SU-DHL-6 (cell line): ENCODE data around the gene BEND5.

Experiments
- H2AFZ ChIP-seq: fragments of 200-600 bp; sonication (generic); 2 replicates; pipeline ENCODE4 v1.6.1; 2014; ENCODE audit warnings: low read depth, mild to moderate bottlenecking, moderate library complexity, mixed read lengths, antibody characterized with exemption, low read length; ENCODE audit not compliant: severe bottlenecking
- H3F3A ChIP-seq: fragments of 200-600 bp; shearing (Covaris generic); 2 replicates; pipeline ENCODE4 v1.6.0; 2016; ENCODE audit warnings: antibody characterized with exemption, mild to moderate bottlenecking; ENCODE audit not compliant: insufficient read depth
- H3K27ac ChIP-seq: fragments of 200-600 bp; sonication (generic); 2 replicates; pipeline ENCODE4 v1.5.1; 2016; ENCODE audit warnings: low read depth, mild to moderate bottlenecking, low read length, moderate library complexity, mixed read lengths
- H3K27me3 ChIP-seq: fragments of 200-600 bp; sonication (generic), shearing (Covaris generic); 2 replicates; pipeline ENCODE4 v1.6.0; 2014; ENCODE audit warnings: mild to moderate bottlenecking, low read length
- H3K36me3 ChIP-seq: fragments of 200-600 bp; sonication (generic); 2 replicates; pipeline ENCODE4 v1.6.1; 2014; ENCODE audit warnings: mild to moderate bottlenecking, low read length, mixed read lengths
- H3K4me2 ChIP-seq: fragments of 300-600, 200-600 bp; shearing (Covaris generic), sonication (generic); 2 replicates; pipeline ENCODE4 v1.6.0; 2014; ENCODE audit warnings: low read length, low read depth, mild to moderate bottlenecking; ENCODE audit not compliant: poor library complexity, severe bottlenecking
- H3K4me3 ChIP-seq: fragments of 200-600 bp; sonication (generic); 2 replicates; pipeline ENCODE4 v1.5.1; 2014; ENCODE audit warnings: antibody characterized with exemption, low read length, mild to moderate bottlenecking, mixed read lengths; ENCODE audit not compliant: insufficient read depth, poor library complexity, severe bottlenecking
- H3K79me2 ChIP-seq: fragments of 200-600 bp; sonication (generic); 2 replicates; pipeline ENCODE4 v1.6.1; 2014; ENCODE audit warnings: mild to moderate bottlenecking, low read length, moderate library complexity; ENCODE audit not compliant: insufficient read depth
- H3K9ac ChIP-seq: fragments of 200-600 bp; sonication (generic); 2 replicates; pipeline ENCODE4 v1.7.0; 2014; ENCODE audit warnings: mild to moderate bottlenecking, low read length
- H3K9me2 ChIP-seq: fragments of 200-600 bp; sonication (generic); replicated peaks from 2 replicates; pipeline ENCODE4 v1.6.1; 2014; ENCODE audit warnings: low read length; ENCODE audit not compliant: insufficient read depth
- H3K9me3 ChIP-seq: fragments of 200-600 bp; sonication (generic); 2 replicates; pipeline ENCODE4 v1.6.1; 2014; ENCODE audit warnings: low read length, mixed read lengths; ENCODE audit not compliant: insufficient read depth
- H4K20me1 ChIP-seq: fragments of 200-600 bp; sonication (generic); 2 replicates; pipeline ENCODE4 v1.6.1; 2014; ENCODE audit warnings: low read depth, mild to moderate bottlenecking, antibody characterized with exemption, low read length, moderate library complexity, mixed read lengths
- EZH2phosphoT487 ChIP-seq: fragments of 200-600 bp; sonication (generic), shearing (Covaris generic); conservative IDR thresholded peaks from 2 replicates; pipeline ENCODE4 v1.6.1; 2018; ENCODE audit warnings: mild to moderate bottlenecking, antibody characterized with exemption, low read length, moderate library complexity, mixed read lengths
- TF ChIP-seq, protein P1 (sequence below): fragments of 200-600 bp; sonication (generic); IDR thresholded peaks from one replicate; pipeline ENCODE4 v1.5.1; 2017; ENCODE audit warnings: antibody characterized with exemption, mild to moderate bottlenecking, low read length, moderate library complexity; ENCODE audit not compliant: insufficient read depth, poor library complexity, severe bottlenecking

The BEND5 gene, protein sequence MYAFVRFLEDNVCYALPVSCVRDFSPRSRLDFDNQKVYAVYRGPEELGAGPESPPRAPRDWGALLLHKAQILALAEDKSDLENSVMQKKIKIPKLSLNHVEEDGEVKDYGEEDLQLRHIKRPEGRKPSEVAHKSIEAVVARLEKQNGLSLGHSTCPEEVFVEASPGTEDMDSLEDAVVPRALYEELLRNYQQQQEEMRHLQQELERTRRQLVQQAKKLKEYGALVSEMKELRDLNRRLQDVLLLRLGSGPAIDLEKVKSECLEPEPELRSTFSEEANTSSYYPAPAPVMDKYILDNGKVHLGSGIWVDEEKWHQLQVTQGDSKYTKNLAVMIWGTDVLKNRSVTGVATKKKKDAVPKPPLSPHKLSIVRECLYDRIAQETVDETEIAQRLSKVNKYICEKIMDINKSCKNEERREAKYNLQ

DNA sequence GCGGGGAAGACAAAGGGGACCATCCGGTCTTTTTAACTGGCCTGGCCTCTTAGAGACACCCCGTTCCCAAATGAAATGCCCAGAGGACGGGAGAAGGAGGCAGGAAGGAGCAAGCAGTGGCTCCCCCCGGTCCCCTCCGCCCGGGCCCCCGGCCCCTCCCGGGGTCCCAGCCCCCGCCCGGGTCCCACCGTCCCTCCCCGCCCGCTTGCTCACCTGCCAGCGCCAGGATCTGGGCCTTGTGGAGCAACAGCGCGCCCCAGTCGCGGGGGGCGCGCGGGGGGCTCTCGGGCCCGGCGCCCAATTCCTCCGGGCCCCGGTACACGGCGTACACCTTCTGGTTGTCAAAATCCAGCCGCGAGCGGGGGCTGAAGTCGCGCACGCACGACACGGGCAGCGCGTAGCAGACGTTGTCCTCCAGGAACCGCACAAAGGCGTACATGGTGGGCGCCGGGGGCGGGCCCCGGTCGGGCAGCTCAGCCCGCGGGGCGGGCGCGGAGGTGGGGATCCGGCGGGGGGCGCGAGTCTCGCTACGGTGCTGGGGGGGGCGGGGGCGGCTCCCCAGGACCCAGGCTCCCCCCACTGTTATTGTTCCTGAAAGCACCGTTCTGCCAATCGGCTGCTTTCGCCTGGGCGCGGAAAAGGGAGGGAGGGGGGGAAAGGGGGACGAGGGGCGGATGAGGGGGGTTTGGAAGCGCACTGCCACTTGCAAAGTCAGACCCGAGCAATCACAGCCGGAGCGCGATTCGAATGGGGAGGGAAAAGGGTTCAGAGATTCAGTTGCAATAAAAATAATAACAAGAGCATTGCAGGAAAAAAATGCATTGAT, at the start of gene BEND5:
BEND5 (minus strand) TSS at position 499 of the 826 bp plus-strand sequence; CDS start at position 439, 60 bp downstream.
- Histone ChIP-seq H2AFZ (no peak within 1 kb of the TSS), H3K27ac (no peak within 1 kb of the TSS), H3K9me3 (no peaks in the 10 kb centered on the region), H3K4me3 (no peak within 1 kb of the TSS), H3K36me3 (no peaks in the 10 kb centered on the region), H3K27me3 (no peaks in the 10 kb centered on the region), H4K20me1 (no peaks in the 10 kb centered on the region), H3K9ac (no peak within 1 kb of the TSS), H3K9me2 (no peaks in the 10 kb centered on the region), H3K4me2 (no peak within 1 kb of the TSS), H3K79me2 (no peaks in the 10 kb centered on the region), H3F3A (no peaks in the 10 kb centered on the region)
- no peak for TF ChIP-seq EZH2phosphoT487
- TF ChIP-seq, protein P1, sequence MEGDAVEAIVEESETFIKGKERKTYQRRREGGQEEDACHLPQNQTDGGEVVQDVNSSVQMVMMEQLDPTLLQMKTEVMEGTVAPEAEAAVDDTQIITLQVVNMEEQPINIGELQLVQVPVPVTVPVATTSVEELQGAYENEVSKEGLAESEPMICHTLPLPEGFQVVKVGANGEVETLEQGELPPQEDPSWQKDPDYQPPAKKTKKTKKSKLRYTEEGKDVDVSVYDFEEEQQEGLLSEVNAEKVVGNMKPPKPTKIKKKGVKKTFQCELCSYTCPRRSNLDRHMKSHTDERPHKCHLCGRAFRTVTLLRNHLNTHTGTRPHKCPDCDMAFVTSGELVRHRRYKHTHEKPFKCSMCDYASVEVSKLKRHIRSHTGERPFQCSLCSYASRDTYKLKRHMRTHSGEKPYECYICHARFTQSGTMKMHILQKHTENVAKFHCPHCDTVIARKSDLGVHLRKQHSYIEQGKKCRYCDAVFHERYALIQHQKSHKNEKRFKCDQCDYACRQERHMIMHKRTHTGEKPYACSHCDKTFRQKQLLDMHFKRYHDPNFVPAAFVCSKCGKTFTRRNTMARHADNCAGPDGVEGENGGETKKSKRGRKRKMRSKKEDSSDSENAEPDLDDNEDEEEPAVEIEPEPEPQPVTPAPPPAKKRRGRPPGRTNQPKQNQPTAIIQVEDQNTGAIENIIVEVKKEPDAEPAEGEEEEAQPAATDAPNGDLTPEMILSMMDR = no peak

DNA sequence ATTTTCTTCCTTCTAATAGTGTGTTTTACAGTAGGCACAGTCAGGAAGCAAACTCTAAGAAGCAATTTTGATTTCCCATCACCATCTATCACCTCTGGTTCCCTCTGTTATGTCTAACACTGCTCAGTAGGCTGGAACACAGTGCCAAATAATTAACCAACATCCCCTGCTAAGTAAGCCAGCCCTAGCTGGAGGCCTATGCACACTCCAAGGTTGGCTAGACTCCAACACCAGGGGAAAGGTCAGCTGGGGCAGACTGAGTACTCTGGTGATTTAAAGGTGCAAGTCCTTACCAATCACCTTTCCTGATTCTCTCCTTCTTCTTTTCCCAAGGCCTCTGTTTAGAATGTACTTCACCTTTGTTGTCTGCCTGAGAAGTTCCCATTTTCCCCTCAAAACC, 46.5 kb upstream of the BEND5 start:
- H3K4me3 ChIP-seq = no peak overlapping the region
- no peaks in the 10 kb centered on the region for H3K27me3 ChIP-seq

DNA sequence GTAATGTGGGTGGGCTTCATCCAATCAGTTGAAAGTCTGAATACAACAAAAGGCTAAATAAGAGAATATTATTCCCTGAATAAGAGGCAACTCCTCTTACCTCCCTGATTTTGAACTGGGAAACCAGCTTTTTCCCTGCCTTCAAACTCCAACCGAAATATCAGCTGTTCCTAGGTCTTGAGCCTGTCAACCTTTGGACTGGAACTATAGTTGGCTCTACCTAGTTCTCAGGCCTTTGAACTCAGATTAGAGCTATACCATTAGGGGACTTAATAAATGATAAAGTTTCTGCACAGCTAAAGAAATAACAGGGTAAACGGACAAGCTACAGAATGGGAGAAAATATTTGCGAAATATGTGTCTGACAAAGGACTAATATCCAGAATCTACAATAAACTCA, 43.8 kb upstream of the BEND5 start:
- Histone ChIP-seq H3K27me3 (no peaks in the 10 kb centered on the region), H3K79me2 (no peaks in the 10 kb centered on the region), H3F3A (no peaks in the 10 kb centered on the region), H3K27ac (no peak overlapping the region), H3K9ac (no peak overlapping the region), H3K4me3 (no peak overlapping the region), H3K9me3 (no peaks in the 10 kb centered on the region), H3K4me2 (no peak overlapping the region), H4K20me1 (no peaks in the 10 kb centered on the region), H2AFZ (no peak overlapping the region), H3K36me3 (no peaks in the 10 kb centered on the region), H3K9me2 (no peaks in the 10 kb centered on the region)
- TF ChIP-seq, protein P1 = no peak
- no peak for TF ChIP-seq EZH2phosphoT487

More for the DNA sequence above, 46.5 kb upstream of the BEND5 start:
- TF ChIP-seq, protein P1 = no peak
- H3K27ac ChIP-seq = no peak overlapping the region
- no peaks in the 10 kb centered on the region for H3F3A ChIP-seq
- no peak overlapping the region for H3K9ac ChIP-seq
- no peaks in the 10 kb centered on the region for H3K9me3 ChIP-seq
- H3K4me2 ChIP-seq = no peak overlapping the region
- no peaks in the 10 kb centered on the region for H3K79me2 ChIP-seq
- no peaks in the 10 kb centered on the region for H4K20me1 ChIP-seq
- H3K9me2 ChIP-seq = no peaks in the 10 kb centered on the region
- H2AFZ ChIP-seq = no peak overlapping the region
- no peaks in the 10 kb centered on the region for H3K36me3 ChIP-seq
